HG02610 (cell line): Measurements from ENCODE around the gene TTC28.

Experiments
- ATAC-seq: cut with Tn5 transposase; IDR thresholded peaks from one replicate; pipeline ENCODE4 v1.9.1; 2021; ENCODE audit warnings: mild to moderate bottlenecking, moderate library complexity; ENCODE audit not compliant: unreplicated experiment

TTC28 gene

DNA sequence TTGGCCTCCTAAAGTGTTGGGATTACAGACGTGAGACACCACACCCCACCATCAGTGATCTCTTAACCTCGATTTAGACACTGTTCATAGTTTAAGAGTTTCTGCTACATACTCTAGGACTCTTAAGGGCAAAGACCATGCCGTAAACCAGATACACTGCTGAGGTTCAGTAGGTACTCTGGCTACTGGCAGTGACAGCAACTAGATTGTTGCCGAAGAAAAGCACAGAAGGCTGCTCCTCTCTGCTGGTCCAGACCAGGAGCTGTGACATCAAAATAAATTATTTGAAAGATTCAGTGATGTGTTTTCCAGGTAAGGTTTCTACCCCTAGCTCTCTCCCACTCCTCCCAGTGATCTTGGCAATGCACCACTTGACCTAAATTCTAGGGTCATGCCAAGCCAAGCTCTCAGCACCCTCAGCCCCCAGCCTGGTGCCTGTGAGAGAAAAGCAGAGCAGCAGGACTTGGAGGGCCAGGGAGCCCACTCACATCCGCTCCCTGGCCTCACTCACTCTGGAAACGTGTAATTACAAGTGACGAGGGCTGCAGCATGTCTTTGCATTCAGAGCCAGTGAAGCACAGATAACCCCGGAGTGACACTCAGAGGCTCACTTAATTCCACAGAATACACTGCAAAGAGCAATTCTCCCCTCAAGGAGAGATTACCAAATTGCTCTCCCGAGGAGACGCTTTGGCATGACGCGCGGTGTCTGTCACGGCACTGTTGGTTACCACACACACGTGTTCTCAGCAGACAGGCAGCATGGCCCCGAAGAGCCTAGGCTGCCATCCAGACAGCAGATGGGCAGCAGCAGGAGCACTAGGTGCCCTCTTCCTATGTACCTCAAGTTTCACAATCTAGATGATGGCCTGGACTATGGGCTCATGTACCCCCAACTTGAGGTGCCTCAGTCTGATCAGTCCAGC is 663.7 kb downstream of the TTC28 start:
- no peak for ATAC-seq

DNA sequence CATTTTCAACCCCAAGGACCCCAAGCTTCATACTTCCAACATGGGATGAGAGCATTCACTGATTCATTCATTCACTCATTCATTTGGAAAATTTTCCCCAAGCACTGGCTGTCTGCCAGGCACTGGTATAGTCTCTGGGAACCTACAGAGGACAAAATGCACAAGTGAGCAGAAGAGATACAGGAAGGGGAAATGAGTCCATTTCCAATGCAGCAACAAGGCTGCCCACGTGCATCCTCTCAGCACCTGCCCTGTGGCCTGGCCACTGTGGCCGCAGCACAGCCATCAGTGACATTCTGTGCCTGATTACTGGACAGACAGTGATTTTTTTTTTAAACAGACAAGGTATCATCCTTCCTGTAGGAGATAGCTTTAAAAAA is 664.6 kb downstream of the TTC28 start:
- ATAC-seq: no peak

- no peak for ATAC-seq
These were observed 665.2 kb downstream of the TTC28 start for GRCh38 chr22:28014211-28015045.

DNA sequence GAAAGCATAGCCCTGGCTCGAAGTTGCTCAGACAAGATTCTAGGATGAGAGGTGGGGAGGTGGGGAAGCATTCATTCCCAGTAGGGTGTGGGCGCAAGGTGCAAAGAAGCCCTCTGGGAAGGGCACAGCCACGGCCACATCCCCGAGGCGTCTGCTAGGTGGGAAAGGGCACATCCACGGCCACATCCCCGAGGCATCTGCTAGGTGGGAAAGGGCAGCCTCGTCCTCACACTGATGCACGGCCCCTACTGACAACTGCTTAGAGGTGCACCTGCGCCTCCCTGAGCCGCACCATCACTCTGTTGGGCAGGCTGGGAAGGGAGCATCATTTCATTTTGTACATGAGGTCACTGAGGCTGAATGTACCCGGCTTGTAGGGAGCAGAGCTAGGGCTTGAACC is 666.0 kb downstream of the TTC28 start:
- ATAC-seq: no peak

- ATAC-seq: no peak
These were observed 666.7 kb downstream of the TTC28 start for GRCh38 chr22:28012832-28013460.

DNA sequence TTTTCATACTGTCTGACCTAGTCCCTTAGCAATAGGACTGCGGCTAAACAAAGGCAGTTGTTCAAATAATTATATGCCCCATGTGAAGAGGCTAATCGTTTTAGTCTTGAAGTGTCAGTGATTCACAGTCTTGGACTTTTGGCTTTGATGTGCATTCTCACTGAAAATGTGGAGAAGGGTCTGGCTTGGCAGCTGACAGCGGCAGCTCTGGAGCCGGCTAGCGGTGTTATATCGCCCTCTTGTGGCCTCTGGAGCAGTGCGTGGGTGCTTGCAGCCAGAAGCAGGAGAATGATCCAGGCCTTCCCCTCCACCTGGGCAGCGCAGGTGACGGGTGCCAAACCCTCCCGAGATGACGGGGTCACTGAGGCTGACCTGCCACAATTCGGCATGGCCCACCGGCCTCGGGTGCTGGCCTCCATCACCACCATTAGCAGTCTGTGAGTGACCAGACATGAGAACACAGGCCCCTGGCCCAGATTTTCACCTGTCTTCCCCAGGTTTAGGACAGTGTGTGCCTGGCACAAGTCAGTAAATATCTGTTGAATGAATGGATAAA is 670.3 kb downstream of the TTC28 start:
- ATAC-seq: no peak

DNA sequence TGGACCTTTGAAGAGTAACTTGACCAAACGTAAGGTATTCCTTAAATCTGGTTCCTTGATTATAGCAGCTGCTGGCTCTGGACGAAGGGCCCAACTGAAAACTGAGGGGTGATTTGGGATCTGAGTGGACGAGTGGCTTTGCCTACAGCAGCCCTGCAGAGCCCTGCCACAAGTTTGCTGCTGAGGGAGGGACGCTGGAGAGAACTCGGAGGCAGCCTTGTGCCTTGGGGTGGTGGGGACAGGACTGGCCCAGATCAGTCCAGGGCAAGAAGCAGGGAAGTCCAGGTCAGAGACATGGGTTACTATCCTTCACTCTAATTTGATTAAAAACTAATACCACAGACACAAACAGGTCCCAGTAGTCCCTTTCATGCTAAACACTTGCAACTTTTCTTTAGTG is 671.0 kb downstream of the TTC28 start:
- ATAC-seq: no peak

DNA sequence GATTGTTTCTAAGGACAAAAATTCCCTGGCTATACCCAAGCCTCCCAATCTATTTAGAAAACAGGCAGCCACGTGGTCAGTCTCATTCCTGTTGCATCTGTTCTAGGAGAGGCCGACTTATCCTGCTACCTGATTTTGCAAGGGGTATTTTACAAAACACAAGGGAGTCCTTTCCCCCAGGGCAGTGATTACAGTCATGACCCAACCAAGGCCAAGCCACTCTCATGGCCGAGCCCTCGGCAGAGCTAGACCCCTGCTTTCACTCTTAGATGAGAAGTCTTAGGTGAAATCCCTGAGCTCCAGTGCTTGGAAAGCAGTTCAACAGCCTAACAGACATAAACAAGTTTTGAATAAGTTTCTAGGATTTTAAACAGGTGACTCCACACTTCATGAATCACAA is 671.6 kb downstream of the TTC28 start:
- ATAC-seq: no peak

DNA sequence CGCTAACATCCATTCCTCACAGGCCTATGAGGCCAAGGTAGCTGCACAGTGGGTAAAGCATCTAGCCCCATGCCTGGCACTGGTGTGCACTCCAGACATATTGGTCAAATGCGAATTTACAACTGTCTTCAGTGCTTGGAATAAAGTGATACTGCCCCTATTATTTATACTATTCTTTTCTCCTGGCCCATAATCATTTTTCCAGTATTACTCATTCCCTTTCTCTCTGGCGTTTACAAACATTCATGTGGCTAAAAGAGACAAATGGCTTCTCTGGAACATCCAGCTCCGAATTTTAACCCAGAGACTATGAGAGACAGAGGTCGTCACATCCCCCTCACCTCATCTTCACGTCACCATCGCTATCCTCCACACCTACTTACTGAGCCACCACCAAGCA is 673.4 kb downstream of the TTC28 start:
- ATAC-seq: no peak

- no peak for ATAC-seq
These were observed 674.1 kb downstream of the TTC28 start for GRCh38 chr22:28005513-28005912.

- ATAC-seq: no peak
These were observed 675.6 kb downstream of the TTC28 start for GRCh38 chr22:28004021-28004420.

GRCh38 chr22:28002863-28003565 is 676.6 kb downstream of the TTC28 start:
- ATAC-seq: no peak

- no peak for ATAC-seq
These were observed 677.4 kb downstream of the TTC28 start for GRCh38 chr22:28002181-28002700.

DNA sequence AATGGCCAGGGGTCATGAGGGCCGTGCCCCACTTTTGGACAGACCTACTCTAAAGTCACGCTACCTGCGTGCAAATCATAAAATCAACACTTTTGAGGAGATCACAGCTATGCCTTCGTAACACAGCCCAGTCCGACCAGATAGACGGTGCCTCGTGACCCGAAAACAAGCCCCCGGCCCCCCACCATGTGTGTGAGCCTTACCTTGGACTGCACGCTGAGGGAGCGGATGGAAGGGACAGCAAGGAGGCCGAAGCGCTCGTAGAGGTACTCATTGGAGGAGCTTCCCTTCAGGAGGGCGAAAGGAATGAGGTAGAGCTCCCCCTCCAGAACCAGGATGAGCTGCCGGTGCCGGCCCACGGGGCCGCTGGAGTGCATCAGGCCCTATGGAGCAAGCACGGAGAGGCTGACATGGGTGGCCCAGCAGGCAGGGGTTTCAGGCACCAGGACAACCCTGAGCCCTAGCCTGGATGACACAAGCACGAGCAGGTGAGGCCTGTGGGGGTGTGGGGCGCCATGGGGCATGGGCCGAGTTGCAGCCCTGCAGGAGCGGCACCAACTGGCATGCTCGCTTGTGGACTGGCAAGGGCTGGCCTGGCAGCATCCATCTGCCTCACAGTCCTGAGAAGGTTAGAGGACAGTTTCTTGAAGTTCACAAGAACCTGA is 678.3 kb downstream of the TTC28 start:
- no peak for ATAC-seq

- no peak for ATAC-seq
These were observed 679.3 kb downstream of the TTC28 start for GRCh38 chr22:28000361-28000760.

DNA sequence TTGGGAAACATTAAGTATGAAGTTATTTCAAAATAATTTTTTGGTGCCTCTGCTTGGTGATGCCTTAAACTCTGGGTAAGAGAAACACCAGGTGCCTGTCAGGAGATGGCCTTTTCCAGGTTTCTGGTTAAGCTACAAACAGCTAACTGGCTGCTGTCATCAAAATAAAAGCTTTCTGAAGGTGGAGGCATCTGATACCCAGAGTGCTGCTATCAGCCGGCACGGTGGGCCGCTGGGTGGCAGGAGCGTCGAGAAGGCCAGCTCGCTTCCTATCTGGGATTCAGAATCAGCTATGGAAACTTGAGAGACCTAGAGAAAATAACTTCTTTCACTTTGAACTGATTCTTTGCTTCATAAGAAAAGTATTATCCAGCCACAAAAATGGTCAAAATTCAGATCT is 679.8 kb downstream of the TTC28 start:
- no peak for ATAC-seq

DNA sequence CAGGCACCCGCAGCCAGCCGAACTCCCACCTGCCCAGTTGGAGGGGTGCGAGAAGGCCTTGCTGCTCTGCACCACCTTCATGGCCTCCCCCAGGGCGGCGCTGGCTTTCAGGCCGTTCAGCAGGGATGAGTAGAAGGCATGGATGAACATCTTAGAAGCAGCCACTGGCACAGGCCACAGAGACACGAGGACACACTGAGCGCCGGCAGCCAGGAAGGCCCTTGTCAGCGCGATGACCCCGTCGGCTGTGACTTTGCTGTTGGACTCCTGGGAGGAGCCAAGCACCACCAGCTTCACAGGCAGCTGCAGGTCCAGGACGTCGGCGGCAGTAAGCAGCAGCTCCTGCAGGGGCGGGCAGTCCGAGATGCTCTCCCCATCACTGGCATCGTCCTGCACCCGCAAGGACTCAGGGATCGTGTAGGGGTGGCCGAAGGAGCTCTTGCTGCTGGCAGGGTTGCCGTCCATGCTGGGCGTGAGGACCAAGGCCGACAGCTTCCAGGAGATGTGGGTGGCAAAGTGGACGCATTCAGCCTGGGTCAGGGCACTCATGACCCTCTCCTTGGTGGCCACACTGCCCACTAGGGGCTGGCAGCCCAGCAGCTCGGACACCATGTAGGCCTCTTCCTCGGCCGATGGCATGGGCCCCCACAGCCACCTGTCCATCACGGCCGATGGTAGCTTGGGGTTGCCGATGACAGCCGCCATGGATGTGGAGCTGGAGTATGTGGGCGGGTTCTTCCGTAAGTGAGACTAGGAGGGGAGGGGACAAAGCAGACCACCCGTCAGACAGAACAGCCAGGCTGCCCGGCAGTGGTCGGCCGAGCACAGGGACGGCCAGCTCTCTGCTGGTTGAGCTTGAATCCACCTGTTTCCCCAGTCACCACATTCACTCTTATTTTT is 680.9 kb downstream of the TTC28 start:
- ATAC-seq: no peak

- ATAC-seq: no peak
These were observed 682.1 kb downstream of the TTC28 start for GRCh38 chr22:27997538-27997937.

- no peak for ATAC-seq
These were observed 682.7 kb downstream of the TTC28 start for GRCh38 chr22:27996981-27997380.
